AG10803 (cell line): Measurements from ENCODE around the gene MYRIP.

ENCODE experiments used
- DNase-seq: peaks from one replicate; pipeline ENCODE4 v3.0.0; 2010; ENCODE audit warnings: low read depth
- H3K4me3 ChIP-seq: 2 replicates; pipeline ENCODE4 v1.5.1; 2011; ENCODE audit warnings: mild to moderate bottlenecking, low read length, control low read depth
- TF ChIP-seq, protein P1 (sequence below): conservative IDR thresholded peaks from 2 replicates; pipeline ENCODE4 v1.5.1; 2011; ENCODE audit warnings: mild to moderate bottlenecking, low read length, control low read depth, inconsistent platforms

Gene MYRIP

DNA sequence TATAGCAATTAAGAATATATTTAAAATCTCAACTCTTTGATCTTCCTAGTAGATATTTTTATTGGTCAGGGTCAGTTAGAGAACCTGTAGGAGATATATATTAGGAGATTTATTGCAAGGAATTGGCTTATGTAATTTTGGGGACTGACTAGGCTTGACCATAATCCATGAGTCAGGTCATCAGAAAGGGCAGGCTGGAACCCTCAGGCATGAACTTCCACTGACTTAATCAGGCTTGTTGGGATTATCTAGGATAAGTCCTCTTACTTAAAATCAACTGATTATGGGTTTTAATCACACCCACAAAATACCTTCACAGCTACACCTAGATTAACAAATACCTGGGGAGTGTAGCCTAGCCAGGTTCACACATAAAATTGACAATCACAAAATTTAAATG lies 156.1 kb downstream of the MYRIP start:
- TF ChIP-seq, protein P1, sequence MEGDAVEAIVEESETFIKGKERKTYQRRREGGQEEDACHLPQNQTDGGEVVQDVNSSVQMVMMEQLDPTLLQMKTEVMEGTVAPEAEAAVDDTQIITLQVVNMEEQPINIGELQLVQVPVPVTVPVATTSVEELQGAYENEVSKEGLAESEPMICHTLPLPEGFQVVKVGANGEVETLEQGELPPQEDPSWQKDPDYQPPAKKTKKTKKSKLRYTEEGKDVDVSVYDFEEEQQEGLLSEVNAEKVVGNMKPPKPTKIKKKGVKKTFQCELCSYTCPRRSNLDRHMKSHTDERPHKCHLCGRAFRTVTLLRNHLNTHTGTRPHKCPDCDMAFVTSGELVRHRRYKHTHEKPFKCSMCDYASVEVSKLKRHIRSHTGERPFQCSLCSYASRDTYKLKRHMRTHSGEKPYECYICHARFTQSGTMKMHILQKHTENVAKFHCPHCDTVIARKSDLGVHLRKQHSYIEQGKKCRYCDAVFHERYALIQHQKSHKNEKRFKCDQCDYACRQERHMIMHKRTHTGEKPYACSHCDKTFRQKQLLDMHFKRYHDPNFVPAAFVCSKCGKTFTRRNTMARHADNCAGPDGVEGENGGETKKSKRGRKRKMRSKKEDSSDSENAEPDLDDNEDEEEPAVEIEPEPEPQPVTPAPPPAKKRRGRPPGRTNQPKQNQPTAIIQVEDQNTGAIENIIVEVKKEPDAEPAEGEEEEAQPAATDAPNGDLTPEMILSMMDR = no peak
- no peak for DNase-seq
- no peak overlapping the region for H3K4me3 ChIP-seq

DNA sequence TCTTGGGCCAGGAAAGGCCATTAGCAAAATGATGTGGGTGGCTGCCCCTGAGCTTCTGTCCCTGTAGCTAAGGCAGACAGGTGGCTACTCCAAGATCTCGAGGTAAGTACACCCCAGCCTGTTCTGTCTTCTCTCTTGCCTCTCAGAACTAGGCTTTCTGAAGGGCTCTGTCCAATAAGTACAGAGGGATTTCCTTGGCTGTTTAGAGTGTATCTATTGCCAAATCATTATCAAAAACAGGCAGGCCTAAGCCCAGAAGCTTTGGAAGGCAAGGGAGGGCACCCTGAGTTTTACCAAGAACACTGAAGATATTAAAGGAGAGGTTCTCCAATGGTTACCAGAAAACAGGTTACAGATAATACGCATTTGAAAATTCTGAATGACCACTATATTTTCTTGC lies 156.6 kb downstream of the MYRIP start:
- H3K4me3 ChIP-seq = no peak overlapping the region
- TF ChIP-seq, protein P1 = no peak
- DNase-seq = no peak

DNA sequence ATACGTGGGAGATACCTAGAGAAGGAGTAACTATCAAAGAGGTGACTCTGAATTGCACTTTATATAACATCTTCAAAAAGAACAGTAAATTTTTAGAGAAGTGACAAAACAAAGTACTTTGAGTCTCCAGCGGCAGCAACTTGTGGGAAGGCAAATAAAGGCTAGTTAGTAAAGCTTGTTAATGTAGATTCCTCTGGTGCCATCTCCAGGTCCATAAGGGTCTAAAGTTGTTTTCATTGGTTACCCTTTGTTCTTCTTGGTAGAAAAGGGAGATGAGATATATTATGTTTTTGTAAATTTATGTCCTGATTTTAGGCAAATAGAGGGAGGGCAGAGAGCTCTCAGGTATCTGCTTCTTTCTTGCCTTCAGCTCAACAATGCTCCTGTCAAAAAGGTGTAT lies 161.6 kb downstream of the MYRIP start:
- no peak for DNase-seq
- TF ChIP-seq, protein P1 = no peak
- H3K4me3 ChIP-seq = no peak overlapping the region

DNA sequence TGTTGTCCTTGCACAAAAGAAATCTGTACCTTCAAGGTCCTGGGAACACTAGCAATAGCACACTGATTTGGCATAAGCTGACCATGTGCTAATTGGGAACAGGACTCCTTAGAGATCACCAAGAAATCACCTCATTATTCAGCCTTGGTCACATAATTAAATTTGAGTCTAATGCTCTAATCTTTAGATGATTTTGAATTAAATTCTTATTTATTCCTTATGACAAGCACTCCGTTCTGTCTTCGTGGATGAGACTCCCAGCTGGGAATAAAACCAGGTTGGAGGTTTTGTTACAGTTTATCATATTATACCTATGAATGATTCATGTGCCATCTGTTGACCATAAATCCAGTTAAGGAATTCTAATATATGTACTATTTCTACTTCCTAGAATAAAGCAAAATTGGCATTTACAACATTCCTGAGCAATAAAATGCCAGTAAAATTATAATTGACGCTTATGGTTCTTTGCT lies 162.2 kb downstream of the MYRIP start:
- no peak for DNase-seq
- TF ChIP-seq, protein P1 = no peak
- H3K4me3 ChIP-seq = no peak overlapping the region

DNA sequence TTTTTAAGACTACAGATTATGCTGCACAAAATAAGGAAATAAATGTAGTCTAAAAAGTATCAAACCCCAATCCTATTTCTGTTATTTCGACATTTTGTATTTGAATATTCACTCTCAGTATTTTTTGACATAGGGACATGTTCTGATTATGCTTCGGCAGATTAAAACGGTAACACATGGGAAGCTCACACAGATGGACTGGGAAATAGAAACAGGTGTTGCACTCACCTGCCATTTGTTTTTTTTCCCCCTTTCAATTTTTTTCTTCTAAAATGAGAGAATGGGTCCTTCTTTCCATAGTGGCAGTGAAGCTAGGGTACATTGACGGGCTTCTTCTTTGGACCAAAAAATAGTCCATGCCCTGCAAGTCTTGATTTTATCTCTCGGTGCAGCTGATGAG lies 163.1 kb downstream of the MYRIP start:
- TF ChIP-seq, protein P1 = no peak
- no peak overlapping the region for H3K4me3 ChIP-seq
- no peak for DNase-seq

DNA sequence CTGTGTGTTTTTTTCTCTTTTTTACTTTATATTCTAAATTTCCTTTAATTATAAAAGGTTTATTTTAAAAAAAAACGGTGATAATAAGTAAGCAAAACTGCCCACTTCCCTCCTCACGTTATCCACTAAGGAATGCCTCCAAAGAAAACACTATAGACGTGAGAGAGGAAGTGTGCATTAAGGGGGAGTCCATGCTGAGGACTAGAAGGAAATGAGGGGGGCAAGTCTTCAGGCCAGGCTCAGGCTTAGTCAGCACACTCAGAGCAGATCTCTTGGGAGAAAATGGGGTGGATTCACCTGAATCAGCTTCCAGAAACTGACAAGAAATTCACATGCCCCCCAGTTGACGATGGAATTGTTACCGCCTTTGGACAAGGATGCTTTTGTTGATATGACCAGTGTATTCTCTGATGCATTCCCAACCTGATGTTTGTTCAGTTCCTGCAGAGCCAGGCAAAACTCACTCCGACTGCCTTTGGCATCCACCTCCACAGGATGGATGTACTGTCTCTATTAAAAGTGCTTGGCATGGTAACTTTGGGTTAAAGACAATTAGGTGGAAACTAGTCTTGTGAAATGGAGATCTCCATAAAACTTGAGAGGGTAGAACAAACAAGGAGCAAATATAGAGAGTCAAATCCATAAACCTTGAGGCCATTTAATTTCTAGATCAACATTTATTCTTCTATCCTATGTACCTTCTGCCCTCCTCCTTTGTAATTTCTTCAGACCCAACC lies 167.8 kb downstream of the MYRIP start:
- no peak overlapping the region for H3K4me3 ChIP-seq
- TF ChIP-seq, protein P1 = no peak
- DNase-seq = no peak

DNA sequence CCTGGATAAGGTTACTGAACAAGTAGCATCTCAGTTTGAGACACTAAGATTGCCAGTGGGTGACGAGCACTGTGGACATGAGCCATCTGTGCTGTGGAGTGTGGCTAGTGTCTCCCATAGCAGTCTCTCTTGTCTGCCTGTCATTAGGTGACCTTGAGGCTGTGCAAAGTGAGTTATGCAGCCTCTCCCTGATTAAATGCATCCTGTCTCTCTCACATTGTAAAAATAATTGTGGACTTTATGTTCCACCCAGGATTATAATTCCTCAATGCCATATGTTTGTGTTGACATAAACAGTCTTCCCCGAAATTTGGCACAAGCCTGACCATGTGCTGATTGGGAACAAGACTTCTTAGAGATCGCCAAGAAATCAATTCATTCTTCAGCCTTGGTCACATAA lies 168.9 kb downstream of the MYRIP start:
- no peak overlapping the region for H3K4me3 ChIP-seq
- TF ChIP-seq, protein P1 = no peak
- DNase-seq = no peak
